Lower leg skin (tissue), 3 donors: ENCODE results near the gene CDKL5.

Source experiments
- POLR2A ChIP-seq, 2 donors: fragments of 450-650 bp; IDR thresholded peaks; one replicate each; pipeline ENCODE4 v1.6.1; 2016 to 2017; ENCODE audit warnings: antibody characterized with exemption in 2 of 2, mild to moderate bottlenecking in 1 of 2, moderate library complexity in 1 of 2
- TF ChIP-seq, protein P1 (sequence below), 3 donors: fragments of 450-650 bp; IDR thresholded peaks; one replicate each; pipeline ENCODE4 v1.5.1; 2016; ENCODE audit warnings: antibody characterized with exemption in 3 of 3, mild to moderate bottlenecking in 3 of 3, moderate library complexity in 2 of 3

DNA sequence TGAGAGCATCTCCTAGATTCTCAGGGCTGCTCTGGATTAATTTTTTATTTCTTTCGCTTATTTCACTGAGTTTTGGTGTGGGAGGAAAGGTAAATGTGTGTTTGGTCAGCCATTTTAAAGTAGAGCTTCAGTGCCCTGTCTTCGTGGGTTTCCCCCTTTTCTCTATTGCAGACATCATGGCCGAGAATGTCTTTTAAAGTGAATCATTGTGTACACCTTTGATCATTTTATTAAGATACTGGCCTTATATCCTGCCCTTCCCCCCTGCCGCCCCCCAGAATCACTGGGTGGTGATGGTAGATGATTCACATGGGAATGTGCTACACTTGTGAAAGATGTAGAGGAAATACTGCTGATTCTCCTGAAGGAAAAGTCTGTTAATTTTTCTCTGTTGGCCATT lies 23.8 kb downstream of the CDKL5 start:
- TF ChIP-seq, protein P1, sequence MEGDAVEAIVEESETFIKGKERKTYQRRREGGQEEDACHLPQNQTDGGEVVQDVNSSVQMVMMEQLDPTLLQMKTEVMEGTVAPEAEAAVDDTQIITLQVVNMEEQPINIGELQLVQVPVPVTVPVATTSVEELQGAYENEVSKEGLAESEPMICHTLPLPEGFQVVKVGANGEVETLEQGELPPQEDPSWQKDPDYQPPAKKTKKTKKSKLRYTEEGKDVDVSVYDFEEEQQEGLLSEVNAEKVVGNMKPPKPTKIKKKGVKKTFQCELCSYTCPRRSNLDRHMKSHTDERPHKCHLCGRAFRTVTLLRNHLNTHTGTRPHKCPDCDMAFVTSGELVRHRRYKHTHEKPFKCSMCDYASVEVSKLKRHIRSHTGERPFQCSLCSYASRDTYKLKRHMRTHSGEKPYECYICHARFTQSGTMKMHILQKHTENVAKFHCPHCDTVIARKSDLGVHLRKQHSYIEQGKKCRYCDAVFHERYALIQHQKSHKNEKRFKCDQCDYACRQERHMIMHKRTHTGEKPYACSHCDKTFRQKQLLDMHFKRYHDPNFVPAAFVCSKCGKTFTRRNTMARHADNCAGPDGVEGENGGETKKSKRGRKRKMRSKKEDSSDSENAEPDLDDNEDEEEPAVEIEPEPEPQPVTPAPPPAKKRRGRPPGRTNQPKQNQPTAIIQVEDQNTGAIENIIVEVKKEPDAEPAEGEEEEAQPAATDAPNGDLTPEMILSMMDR (IDR thresholded peaks at IDR 0.05), result no peak
- no peak for TF ChIP-seq POLR2A (IDR thresholded peaks at IDR 0.05)
